Measurements from ENCODE around the gene HPGDS.
"Not testable (repeated sequence)": the region's sequence is repeated elsewhere in the genome, so short reads cannot be mapped to it uniquely, and the experiment has no call there.

HPGDS gene

DNA sequence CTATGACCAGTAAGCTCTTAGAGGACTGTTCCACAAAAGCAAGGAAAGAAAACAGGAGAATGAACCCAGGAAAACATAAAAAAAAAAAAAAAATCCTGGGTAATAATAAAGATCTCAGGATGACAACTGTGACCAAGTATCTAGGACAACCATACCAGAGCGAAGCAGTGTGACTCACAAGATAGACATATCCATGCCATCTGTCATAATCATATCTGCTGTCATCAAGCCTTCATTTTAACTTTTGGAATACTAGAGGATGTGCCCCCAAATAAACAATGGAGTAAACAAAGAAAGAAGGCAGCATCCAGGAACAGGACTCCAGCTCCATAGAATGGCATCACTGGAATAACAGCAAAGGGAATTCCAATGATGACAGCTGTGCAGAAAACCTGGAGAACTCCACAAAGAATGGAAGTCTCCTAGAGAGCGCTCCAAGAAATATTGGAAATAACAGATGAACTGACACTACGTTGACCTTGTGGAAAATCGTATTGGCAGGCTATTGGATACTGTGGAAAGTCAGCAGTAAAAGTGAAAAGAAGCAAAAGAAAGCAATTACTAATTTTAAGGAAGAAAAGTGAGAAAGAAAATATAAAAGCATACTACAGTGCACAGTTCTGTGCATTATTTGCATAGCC is 35.3 kb downstream of the HPGDS start:
- no peak for DNase-seq

DNA sequence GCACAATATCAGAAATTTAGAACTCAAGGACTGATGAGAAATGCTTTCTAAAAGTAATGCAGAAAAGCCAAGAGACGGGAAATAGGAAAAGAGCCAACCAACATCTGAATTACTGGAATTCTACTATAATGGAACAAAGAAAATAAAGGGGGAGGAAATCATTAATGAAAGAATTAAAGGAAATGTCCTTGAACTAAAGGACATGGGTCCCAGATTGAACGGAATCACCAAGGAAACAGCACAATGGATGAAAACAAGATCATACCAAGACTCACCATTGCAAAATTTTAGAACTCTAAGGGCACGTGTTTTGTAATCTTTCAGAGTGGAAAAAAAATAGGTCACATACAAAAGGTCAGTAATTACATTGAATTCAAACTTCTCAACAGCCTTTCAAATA is 35.9 kb downstream of the HPGDS start:
- no peak for DNase-seq

DNA sequence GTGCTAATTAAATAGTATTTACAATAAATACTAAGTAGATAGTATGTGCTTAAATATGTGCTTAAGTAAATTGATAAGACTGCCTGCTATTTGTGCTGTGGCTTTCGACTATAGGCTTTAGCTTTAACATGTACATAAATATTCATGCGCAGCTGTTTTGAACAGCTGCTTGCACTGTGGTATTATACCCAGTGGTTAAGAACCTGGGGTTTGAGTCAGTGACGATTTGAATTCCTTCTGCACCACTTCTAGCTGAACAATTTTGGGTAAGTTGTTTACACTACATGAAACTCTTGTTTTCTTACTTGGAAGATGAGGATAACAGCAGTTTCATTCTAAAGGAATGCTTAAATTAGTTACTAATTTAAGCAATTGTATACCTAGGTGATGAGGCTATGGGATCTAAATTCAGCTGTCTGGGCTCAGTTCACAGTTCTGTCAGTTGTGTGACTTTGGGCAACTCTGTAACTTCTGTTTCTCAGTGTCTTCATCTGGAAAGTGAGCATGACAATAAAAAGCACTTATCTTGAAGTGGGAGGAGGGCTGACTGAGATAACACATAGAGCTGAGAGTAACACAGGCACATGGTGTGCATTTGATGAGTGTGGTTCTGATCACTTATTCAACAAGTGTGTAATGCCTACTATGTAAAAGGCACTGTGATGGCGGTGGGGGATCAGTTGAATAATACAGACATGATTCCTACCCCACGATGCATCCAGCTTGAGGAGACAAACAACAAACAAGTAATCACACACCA is 37.0 kb downstream of the HPGDS start:
- no peak for DNase-seq

DNA sequence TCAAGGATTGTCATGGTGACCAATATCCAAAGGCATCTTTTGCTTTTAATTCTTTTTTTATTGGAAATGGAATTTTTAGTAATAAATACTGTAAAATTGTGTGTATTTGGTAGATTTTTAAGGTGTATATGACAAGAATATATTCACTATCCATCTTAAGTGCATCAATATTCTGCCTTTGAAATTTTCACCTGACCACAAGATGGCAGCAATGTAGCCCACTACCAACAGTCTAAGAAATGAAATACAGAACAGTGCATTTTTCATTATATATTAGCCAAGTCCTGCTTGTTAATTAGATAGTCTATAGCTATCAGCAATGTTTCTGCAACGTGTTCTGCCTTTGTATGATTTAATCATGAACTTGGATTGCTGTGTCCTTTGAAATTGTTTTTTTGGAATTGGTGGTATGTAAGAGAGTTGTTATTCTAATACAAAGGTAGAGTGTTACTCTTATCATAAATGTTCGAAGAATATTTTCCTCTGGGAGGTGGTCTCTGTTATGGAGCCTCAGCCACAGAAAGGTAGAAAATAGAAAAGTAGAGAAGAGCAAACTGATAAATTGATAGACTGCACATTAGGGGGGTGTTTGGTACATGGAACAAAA is 38.2 kb downstream of the HPGDS start:
- no peak for DNase-seq

DNA sequence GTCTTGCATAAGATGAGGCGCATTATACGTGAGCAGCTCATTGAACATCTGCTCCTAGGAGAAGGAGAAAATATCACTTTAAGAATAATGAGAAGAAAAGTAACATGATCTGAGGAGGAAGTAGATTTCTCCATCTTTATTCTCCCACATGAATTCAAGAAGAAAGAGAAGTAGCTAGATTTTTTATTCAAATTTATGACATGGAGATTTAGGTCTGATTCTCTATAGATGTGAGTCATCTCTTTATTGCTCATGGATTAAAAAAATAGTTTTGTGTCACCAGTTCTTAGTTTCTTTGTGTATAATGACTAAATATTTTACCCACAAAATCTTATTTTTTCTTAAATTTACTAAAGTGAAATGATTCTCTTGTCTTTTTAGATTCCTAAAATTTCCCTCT is 40.4 kb downstream of the HPGDS start:
- DNase-seq = no peak

DNA sequence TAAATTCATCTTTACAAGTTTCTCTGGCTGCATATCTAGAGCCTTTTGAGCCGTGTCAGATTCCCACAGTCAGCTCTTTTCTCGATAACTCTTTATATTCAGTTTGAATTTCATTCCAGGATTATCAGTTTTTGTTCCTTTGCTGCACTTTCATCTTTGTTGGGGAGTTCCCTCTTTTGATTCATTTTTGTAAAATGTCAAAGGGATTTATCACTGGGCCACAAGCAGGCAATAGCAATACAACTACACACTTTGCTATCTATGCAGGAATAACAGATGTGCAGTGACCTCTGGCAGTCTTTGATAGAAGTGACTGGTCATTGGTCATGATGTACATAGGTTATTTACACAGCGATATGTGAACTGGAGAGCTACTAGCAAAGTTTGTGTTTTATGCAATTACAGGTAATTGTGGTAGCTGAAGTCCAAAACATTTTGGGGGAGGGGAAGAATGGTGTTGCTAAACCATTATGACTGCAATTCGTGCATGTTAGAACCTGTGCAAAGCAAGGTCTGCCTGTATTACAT is 43.8 kb downstream of the HPGDS start:
- no peak for DNase-seq

DNA sequence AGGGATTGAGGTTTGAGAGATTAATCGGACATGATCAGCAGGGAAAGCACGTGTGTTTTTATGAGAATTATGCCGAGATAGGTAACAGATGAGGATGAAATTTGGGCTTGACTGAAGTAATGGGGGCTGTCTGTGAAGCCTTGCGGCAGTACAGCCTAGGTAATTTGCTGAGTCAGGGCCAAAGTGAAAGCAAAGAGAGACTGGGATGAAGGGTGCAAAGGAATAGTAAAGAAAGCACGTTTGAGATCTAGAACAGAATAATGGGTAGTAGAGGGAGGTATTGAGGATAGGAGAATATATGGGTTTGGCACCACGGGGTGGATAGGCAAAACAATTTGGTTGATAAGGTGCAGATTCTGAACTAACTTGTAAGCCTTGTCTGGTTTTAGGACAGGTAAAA is 47.2 kb downstream of the HPGDS start:
- DNase-seq = not testable (repeated sequence)

DNA sequence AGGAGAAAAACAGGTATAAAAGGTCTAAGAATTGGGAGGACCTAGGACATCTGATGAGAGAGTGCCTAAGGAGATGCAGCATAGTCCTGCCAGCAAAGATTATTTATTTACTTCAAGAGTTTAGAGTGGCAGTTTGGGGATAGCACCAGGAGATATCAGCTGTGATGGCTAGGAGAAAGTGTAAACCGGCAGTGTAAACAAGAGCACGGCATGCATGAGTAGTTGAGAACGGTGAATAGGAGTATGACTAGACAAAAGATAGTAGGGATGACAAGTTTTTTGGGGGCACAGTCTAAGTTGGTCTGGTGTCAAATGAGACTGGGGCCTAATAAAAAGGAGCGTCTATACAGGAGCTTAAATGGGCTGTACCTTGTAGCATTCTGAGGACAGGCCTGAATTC is 48.7 kb downstream of the HPGDS start:
- DNase-seq = not testable (repeated sequence)

DNA sequence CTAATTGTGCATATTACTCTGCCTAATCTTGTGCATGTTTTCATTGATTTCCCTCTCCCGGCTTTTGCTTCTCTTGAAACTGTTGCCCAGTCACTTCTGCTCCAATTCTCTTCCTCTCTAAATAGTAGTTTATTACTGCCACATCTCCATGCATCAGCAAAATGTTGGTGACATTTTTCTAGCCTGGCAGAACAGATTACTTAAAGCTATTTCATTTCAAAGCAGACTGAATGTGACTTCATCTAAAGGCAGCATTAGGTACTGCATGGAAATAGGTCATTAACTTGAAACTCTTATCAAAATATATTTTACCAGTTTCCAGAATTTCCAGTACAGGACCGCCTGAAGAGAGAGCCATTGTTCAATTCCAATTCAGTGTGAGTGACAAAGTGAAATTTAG is 52.4 kb downstream of the HPGDS start:
- DNase-seq = no peak

DNA sequence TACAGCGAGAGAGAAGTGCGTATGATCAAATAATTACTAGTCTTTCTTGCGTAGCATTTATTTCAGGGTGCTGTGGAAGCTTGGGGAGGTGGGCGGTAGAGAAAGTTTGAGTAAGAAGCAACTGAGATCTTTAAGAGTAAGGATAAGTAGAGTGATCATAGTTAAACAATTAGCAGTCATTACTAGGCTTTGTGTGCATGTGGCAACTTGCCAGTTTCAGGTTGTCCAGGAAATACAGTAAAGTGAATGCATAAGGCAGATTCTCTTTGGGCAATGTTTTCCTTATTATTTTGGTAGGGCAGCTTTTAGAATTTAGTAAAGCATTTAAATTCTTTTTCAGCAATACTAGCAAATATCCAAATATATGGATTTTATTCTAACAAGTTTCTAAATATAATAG is 57.0 kb downstream of the HPGDS start:
- DNase-seq = no peak

DNA sequence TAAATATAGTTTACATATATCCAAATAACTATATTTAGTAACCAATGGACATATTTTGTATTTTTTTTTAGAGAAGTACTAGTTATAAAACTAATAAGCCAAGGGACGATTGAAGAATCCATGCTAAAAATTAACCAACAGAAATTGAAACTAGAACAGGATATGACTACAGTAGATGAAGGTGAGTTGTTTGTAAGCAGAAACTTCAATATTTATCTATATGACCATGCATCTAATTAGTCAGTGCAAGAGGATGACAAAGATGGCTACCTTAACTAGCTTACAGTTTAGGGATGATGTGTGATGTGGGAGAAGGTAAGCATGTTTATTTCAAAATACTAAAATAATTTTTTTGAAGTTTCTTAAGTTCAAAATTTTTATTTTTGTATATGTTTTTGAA is 57.7 kb downstream of the HPGDS start:
- DNase-seq = no peak

DNA sequence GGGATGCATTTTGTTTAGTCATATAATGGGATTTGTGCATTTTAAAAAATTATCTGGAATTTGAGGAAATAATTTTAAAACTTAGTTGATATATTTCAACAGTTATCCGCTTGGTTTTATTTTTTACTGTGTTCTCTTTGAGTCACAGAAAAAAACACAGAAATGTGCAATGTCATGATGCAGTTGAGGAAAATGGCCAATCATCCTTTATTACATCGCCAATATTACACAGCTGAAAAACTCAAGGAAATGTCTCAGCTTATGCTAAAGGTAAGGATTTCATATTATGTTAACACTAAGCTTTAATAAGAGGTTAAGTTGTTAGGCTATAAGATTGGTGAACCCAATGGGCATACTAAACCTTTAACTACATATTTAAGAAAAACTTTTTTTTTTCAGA is 63.9 kb downstream of the HPGDS start:
- DNase-seq = no peak

DNA sequence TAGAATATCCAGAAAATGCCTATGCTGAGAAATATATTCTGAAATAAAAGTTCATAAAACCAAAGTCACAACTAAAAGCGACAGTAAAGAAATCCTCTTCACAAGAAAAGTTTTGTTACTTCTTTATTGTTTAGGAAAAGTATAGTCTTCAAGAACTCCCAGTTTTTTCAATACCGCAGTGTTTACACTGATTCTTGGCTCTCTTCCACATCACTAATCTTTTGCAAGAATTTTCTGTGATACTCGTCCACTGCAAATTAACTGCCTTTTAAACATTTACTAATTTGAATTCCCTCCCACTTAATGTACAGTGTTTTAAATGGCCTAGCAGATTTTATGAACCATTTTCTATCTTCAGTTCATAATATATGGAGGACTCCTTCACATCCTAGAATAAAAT is 65.1 kb downstream of the HPGDS start:
- DNase-seq = no peak

DNA sequence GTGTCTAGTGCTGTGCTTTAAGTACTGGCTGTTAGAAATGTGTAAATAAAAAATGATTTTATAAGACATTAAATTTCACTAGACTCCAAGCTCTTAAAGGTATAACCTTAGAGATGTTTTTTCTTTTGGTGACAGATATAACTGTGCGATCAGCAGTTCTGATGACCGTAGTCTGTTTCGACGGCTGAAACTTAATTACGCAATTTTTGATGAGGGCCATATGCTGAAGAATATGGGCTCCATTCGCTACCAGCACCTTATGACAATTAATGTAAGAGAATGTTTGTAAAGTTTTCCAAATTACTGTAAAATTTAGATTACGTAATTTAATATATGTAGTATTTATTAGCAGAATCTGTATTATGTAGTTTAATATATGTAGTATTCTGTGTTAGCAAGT is 66.4 kb downstream of the HPGDS start:
- no peak for DNase-seq

DNA sequence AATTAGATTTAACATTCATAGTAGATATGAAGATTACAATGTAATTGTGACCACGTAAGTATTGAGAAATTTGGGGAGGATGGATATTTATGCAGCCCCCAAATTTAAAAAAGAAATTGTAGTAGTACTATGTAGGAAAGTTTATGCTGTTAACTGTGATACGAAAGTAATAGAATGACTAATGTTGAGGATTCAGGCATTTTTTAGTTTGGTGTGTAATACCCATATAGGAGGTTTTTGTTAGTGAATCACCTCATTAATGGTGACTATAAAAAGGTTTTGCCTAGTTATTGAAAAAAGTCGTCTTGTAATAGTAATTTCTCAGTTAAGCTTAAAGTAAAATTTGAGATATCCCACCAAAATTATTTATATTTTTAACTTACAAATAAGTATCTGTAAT is 67.7 kb downstream of the HPGDS start:
- DNase-seq = no peak

DNA sequence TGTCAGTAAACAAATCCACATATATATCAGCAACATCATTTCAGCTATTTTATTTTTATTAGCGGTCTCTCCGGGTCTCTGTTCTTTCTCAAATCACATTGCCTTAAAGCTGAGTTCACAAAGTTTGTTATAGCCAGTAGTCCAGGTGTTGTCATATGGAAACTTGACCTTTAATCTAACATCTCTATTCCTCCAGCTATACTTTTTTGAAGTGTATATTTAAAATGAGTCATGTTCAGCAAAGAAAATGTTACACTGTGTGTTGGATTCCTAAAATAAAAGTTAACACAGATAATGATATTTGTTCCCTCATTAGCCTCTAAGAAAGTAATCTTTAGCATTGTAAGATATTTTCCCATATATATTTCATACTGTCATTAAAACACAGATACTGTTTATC is 71.4 kb downstream of the HPGDS start:
- DNase-seq = no peak

DNA sequence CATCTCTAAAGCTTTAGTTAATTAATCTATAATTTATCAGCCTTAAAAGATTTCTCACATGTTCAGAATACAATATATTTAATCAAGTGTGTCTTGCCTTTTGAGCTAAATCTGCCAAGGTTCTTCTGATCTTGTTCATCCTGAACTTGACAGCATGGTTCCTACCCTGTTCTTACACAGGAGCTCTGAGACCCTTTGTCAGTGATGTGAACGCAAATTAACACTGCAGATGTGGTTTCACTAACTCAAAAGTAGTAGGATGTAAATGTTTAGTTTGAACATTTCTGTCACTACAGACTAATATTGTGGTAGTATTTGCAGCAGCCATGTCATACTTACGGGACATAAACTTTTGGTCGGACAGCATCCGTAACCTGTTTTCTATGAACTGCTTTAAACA is 75.6 kb downstream of the HPGDS start:
- no peak for DNase-seq

DNA sequence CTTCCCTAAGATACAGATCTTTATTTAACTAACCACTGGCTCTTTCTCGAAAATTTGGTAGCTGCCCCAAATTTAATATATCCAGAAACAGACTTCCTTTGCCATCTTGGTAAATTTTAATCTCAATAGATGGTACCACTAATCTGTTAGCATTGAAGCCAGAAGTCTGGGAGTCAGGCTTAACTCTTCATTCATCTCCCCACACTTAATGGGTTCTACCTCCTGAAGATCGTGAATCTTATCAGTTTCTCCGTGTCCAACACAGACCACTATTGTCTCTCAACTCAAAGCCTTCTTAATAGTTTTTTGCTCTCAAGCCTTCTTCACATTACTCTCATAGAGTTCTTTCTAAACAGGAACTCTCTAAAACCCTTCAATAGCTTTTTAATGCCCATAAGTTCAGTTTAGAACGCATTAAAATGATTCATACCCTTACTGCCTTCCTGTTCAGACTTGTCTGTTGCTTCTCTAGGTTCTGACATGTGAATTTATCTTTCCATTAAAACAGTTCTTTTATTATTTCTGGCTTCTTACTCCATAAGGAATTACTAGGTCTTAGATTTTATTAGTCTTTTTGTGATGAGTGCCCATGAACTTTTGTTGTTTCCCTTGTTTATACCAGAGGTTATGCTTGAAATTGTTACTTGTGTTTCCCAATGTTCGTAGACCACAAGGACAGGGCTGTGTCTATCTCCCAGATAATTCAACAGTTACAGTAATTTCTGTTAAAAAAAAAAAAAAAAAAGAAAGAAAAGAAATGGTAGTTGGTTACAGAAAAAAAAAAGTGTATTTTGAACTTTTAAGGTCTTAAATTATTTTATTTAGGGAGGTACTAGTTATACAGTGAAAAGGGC is 80.2 kb downstream of the HPGDS start:
- no peak for DNase-seq

DNA sequence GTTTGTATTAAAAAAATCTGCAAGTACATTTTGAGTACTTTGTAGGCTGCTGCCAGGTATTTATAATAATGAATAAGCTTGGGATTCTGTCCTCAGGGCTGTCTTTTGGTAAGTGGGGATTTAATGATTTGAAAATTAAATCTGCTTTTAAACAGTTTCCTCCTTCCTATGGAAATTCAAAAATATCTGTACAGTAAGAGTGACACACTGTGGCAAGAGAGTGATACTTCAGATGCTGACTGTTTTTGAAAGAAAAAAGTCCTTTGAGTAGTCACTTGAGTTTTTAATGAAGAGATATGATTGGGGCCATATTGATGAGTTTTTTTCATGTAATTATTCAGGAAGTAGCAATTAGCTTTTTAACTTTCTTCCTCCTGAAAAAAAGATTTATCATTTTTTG is 85.8 kb downstream of the HPGDS start:
- no peak for DNase-seq

DNA sequence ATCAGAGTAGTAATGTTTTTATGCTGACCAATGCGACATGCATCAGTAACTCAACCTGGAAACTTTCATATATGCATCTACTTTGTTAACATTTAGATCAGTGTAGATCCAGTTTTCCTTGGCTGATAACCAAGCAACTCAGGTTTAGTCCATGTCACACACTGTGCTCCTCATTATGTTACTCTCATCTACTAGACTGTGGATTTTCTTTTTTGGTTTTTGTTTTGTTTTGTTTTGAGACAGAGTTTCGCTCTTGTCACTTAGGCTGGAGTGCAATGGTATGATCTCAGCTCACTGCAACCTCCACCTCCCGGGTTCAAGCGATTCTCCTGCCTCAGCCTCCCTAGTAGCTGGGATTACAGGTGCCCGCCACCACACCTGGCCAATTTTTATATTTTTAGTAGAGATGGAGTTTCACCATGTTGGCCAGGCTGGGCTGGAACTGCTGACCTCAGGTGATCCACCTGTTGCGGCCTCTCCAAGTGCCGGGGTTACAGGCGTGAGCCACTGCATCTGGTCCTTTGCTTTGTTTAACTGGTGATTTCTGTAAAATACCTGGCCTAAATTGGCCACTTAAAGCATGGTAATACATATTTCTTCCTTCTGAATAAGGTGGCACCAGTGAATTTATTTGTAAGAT is 86.4 kb downstream of the HPGDS start:
- no peak for DNase-seq

DNA sequence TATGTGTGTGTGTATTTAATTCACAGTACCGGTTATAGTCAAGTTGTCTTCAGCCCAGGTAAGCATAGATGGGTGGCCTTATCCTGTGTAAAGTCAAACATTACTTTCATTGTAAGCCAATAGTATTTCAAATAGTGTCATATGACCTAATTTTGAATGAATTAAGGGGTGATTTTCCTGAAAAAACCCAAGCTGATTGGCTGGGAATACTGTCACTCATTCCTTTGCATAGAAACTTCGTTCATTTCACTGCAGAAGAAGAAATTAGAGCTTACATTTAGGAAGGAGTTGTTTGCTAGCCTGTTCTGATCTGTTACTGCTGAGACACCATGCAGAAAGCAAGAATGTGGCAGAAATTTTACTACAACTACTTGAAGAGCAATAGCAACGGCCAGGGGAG is 89.6 kb downstream of the HPGDS start:
- no peak for DNase-seq

DNA sequence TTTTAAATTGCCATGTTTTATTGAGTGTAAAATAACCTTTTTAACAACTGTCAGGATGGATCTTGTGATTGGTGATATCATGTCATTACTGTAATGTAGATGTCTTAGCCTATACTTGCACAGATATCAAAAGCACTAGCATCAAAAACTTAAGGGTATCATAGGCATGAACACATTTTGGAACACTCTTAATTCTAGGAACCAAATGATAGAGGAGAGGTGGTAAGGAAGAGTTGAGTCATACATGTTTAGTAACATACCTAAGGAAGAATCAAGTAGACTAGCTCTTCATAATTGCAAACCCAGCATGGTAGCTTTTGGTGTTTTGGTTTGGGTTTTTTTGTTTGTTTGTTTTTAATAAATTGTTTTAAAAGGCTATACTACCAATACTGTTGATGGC is 91.5 kb downstream of the HPGDS start:
- DNase-seq = no peak
